GM10266 (cell line): ENCODE results near the gene NRP2.

Experiments
- DNase-seq: peaks from one replicate; pipeline ENCODE4 v3.0.0; 2012; ENCODE audit errors: extremely low spot score
- CTCF ChIP-seq: IDR thresholded peaks from 2 replicates; pipeline ENCODE4 v1.5.1; 2012; ENCODE audit warnings: mild to moderate bottlenecking, low read depth; ENCODE audit not compliant: control insufficient read depth, insufficient read depth; ENCODE audit errors: missing control alignments

Gene NRP2

DNA sequence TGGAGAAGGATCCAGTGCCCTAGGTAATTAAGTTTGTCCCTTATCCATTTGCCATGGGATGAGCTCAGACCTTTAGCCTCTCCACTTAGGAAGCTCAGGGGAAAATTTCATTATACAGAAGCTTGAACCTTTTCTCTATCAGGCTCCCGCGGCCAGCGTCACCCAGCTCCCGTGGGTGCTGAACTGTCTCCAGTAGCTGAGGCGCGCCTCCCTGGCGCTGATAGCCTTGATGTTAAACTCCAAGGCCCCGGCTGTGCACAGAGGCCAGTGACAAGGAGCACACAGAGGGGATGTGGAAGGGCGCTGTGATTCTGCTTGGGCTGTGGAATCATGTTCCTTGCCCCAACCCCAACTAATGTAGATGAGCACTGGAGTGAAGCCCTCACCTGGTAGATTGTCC is 50.8 kb downstream of the NRP2 start:
- no peak for TF ChIP-seq CTCF

DNA sequence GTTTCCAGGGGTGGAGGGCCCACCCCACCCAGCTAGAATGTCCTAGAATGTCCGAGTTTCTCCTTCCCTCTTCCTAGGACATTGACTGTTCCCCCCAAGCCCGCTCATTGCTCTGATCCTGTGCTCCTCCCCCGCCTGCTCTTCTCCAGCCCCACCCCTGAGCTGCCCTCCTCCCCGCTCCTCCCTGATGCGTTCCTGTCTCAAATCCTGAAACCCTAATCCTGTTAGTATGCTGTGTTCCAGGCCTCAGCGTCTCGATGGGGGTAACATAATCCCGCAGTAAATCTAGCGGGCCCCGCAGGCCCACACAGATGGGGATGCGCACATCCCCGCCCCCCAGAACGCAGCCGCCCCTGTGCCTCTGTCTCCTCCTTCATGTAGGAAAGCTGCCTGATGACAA is 51.3 kb downstream of the NRP2 start:
- TF ChIP-seq CTCF, result no peak
- DNase-seq, result no peak

More for the DNA sequence above, 50.8 kb downstream of the NRP2 start:
- no peak for DNase-seq

GRCh38 chr2:205734436-205735037 is 52.2 kb downstream of the NRP2 start:
- no peak for TF ChIP-seq CTCF
- DNase-seq, result no peak

DNA sequence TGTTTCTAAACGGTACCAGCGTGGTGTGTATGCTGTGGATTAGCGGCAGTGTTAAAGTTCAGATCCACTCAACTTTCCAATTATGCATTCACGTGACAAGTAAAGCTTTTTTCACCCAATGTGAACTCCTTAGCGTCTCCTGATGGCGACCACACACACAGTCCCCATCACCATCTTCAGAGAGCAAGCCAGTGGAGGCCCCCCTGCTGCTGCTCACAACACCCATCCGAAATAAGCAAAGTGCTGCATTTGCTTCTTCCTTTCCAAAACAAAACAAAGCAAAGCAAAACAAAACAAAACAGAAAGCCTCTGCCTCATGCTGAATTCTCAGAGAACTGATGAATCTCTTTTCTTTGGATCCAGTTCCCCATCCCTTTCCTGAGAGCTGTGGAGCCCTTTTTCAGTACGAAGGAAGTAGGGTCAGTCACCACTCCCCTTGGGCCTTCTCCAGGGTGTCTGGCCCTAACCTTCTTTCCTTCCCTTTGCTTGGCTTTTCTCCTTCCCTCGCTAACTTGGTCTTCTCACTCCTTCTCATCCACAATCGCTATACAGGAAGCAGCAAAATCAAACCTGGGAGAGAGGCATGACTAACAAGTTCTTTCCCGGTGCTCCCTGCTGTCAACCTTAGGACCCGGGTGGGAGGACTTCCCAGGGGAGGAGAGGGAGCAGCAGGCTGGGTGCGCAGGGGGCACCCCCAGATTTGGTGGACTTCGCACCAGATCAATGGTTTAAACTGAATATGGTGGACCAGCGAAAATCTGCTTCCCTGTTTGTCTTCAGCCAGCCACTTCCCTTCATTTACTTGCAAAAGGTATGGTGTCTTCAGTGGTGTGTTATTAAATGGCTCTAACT is 56.0 kb downstream of the NRP2 start:
- no peak for TF ChIP-seq CTCF
- DNase-seq, result no peak

GRCh38 chr2:205739620-205740019 is 57.3 kb downstream of the NRP2 start:
- no peak for DNase-seq
- no peak for TF ChIP-seq CTCF

- TF ChIP-seq CTCF, result no peak
- no peak for DNase-seq
These were observed 58.1 kb downstream of the NRP2 start for GRCh38 chr2:205740381-205740780.
